Measurements from ENCODE around the gene SAT2. TPM values are rescaled to one million over a fixed set of nuclear protein-coding genes. Genes with fewer than 3 reads are reported as not detected.

Gene SAT2
- polyA plus RNA-seq, 1 donor (not counting 4 experiments of a cell fraction or from before 2014, with no cell fraction given): 23.5 TPM

- H3K4me3 ChIP-seq (ENCODE audit: control insufficient read depth in 2 of 3, extremely low read depth in 1 of 3, insufficient read depth in 2 of 3, low read depth in 1 of 3, low read length in 3 of 3): peak overlapping the region; percentile 78 to 98 (median 92)
Observed at GRCh38 chr17:7588553-7589203, 38.9 kb downstream of the SAT2 start.

GRCh38 chr17:7587420-7588151 is 40.0 kb downstream of the SAT2 start:
- Histone ChIP-seq H3K4me3 (ENCODE audit: control insufficient read depth in 2 of 3, extremely low read depth in 1 of 3, insufficient read depth in 2 of 3, low read depth in 1 of 3, low read length in 3 of 3) (peak overlapping the region; percentile 78 to 98 (median 92)), H3K27ac (ENCODE audit: control insufficient read depth, insufficient read depth, low read length) (peak overlapping the region; percentile 99), H3K27me3 (ENCODE audit: control insufficient read depth, extremely low read depth, insufficient read depth, low read length) (no peaks in the 10 kb centered on the region), H3K79me2 (ENCODE audit: control insufficient read depth, insufficient read depth, low read length) (peaks cover 45% of the 10 kb centered on the region), H2AFZ (ENCODE audit: control insufficient read depth, low read length) (no peak overlapping the region), H3K9me1 (ENCODE audit: control insufficient read depth, extremely low read depth, insufficient read depth, low read length) (no peaks in the 10 kb centered on the region), H3K4me1 (ENCODE audit: control insufficient read depth, extremely low read depth, insufficient read depth, low read length) (peaks cover 43% of the 10 kb centered on the region), H3K9ac (ENCODE audit: control insufficient read depth, extremely low read depth, insufficient read depth, low read length) (peak overlapping the region; percentile 91), H3K4me2 (ENCODE audit: control insufficient read depth, extremely low read depth, insufficient read depth, low read depth, low read length) (peak overlapping the region; percentile 97), H4K20me1 (ENCODE audit: control insufficient read depth, extremely low read depth, insufficient read depth, low read length) (no peaks in the 10 kb centered on the region), H3K9me3 (ENCODE audit: control insufficient read depth, low read depth, low read length) (no peaks in the 10 kb centered on the region), H3K36me3 (ENCODE audit: control insufficient read depth in 2 of 2, extremely low read depth in 1 of 2, insufficient read depth in 2 of 2, low read length in 2 of 2) (peaks cover 21 to 33% of the 10 kb centered on the region in 2 experiments)
- DNase-seq (ENCODE audit: low read depth, low spot score) (no peak), FAIRE-seq (peak; percentile 87)
- TF ChIP-seq EZH2 (IDR thresholded peaks at IDR 0.05; ENCODE audit: low read length): no peak
- TF ChIP-seq CTCF (optimal IDR thresholded peaks at IDR 0.05 in 1 of 3, IDR thresholded peaks at IDR 0.05 in 1 of 3, conservative IDR thresholded peaks at IDR 0.05 in 1 of 3; ENCODE audit: extremely low read depth in 1 of 3, insufficient read depth in 2 of 3, low read length in 3 of 3): peak in 1 of 3 experiments; percentile 26
- dilution Hi-C loops (cut with MboI; ENCODE audit: extremely low pct_ligation_motif_present, low sequenced_read_pairs): no loop called here

More at GRCh38 chr17:7588553-7589203, 38.9 kb downstream of the SAT2 start:
- Histone ChIP-seq H3K4me1 (ENCODE audit: control insufficient read depth, extremely low read depth, insufficient read depth, low read length) (peaks cover 37% of the 10 kb centered on the region), H3K79me2 (ENCODE audit: control insufficient read depth, insufficient read depth, low read length) (peaks cover 45% of the 10 kb centered on the region), H3K9me1 (ENCODE audit: control insufficient read depth, extremely low read depth, insufficient read depth, low read length) (no peaks in the 10 kb centered on the region), H2AFZ (ENCODE audit: control insufficient read depth, low read length) (no peak overlapping the region), H3K9me3 (ENCODE audit: control insufficient read depth, low read depth, low read length) (no peaks in the 10 kb centered on the region), H3K27me3 (ENCODE audit: control insufficient read depth, extremely low read depth, insufficient read depth, low read length) (no peaks in the 10 kb centered on the region), H3K9ac (ENCODE audit: control insufficient read depth, extremely low read depth, insufficient read depth, low read length) (peak overlapping the region; percentile 91), H4K20me1 (ENCODE audit: control insufficient read depth, extremely low read depth, insufficient read depth, low read length) (no peaks in the 10 kb centered on the region), H3K4me2 (ENCODE audit: control insufficient read depth, extremely low read depth, insufficient read depth, low read depth, low read length) (peak overlapping the region; percentile 97), H3K27ac (ENCODE audit: control insufficient read depth, insufficient read depth, low read length) (peak overlapping the region; percentile 99), H3K36me3 (ENCODE audit: control insufficient read depth in 2 of 2, extremely low read depth in 1 of 2, insufficient read depth in 2 of 2, low read length in 2 of 2) (peaks cover 28 to 43% of the 10 kb centered on the region in 2 experiments)
- TF ChIP-seq CTCF (optimal IDR thresholded peaks at IDR 0.05 in 1 of 3, IDR thresholded peaks at IDR 0.05 in 1 of 3, conservative IDR thresholded peaks at IDR 0.05 in 1 of 3; ENCODE audit: extremely low read depth in 1 of 3, insufficient read depth in 2 of 3, low read length in 3 of 3): no peak
- TF ChIP-seq EZH2 (IDR thresholded peaks at IDR 0.05; ENCODE audit: low read length): no peak
- no peak for DNase-seq (ENCODE audit: low read depth, low spot score)
- dilution Hi-C loops (cut with MboI; ENCODE audit: extremely low pct_ligation_motif_present, low sequenced_read_pairs): no loop called here
- no peak for FAIRE-seq

Data from keratinocyte (primary cell).